ENCODE measurements around the gene CHP1. TPM values are rescaled to one million over a fixed set of nuclear protein-coding genes. Genes with fewer than 3 reads are reported as not detected.
"Not testable (repeated sequence)": the region's sequence is repeated elsewhere in the genome, so short reads cannot be mapped to it uniquely, and the experiment has no call there.

Gene CHP1
- polyA plus RNA-seq, 1 of the 3 experiments (the other 2 are of a cell fraction), result 30.5 TPM

DNA sequence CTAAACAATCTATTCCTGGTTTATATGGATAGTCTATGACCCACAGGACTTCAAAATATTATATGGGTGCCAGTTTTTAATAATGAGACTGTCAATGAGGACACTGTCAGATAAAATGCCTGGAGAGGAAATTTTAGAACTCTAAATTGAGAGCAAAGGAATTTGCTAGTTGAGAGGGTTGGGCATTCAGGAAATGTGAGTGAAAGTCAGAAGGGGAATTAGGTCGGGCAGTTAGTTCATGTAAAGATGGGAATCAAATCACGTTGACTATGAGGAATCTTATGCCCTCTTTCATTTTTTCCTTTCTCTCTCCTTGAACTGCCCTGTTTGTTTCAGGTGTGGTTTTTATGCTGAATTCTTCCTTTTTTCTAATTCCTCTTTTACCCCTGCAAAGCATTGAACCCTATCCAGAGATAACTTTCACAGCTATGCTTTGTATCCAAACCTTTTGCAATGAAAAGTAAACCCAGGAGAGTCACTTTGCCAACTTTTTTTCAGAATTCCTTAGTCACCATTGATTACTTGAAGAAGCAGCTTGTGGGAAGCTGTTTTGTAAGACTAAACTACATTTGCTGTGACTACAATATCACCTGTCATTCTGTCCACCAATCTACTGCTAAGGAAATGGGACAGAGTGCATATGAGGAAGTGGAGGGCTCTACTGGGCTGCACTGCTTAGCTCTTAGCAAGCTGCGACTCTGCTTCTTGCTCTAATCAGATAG is 27.8 kb downstream of the CHP1 start:
- H3K27me3 ChIP-seq (ENCODE audit: insufficient read depth), result no peaks in the 10 kb centered on the region
- H3K79me2 ChIP-seq (ENCODE audit: insufficient read depth), result no peaks in the 10 kb centered on the region
- no peaks in the 10 kb centered on the region for H3K9me3 ChIP-seq
- H3K9ac ChIP-seq, result no peak overlapping the region
- CTCF ChIA-PET, result interaction anchor here (1.2 kb wide), 1 partner anchor 10 kb away, joined by 3 read pairs; no protein-coding TSS in a partner anchor
- H3F3A ChIP-seq (replicated peaks; ENCODE audit: insufficient read depth), result no peaks in the 10 kb centered on the region
- peaks cover 26 to 36% of the 10 kb centered on the region in 2 experiments for H3K36me3 ChIP-seq (replicated peaks in 1 of 2; ENCODE audit: control insufficient read depth in 1 of 2, insufficient read depth in 2 of 2, low read length in 1 of 2)
- no peak overlapping the region for H2AFZ ChIP-seq (ENCODE audit: low read depth)
- no peak overlapping the region for H3K27ac ChIP-seq (ENCODE audit: low read depth in 2 of 2, low read length in 1 of 2)
- DNase-seq, result no peak
- WGBS (ENCODE audit: low lambda C conversion rate), result 80% methylated on average over 3 of the region's 3 CpGs
- TF ChIP-seq, protein P1, sequence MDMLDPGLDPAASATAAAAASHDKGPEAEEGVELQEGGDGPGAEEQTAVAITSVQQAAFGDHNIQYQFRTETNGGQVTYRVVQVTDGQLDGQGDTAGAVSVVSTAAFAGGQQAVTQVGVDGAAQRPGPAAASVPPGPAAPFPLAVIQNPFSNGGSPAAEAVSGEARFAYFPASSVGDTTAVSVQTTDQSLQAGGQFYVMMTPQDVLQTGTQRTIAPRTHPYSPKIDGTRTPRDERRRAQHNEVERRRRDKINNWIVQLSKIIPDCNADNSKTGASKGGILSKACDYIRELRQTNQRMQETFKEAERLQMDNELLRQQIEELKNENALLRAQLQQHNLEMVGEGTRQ (IDR thresholded peaks at IDR 0.05; ENCODE audit: borderline replicate concordance, low read depth, low read length), result no peak
- TF ChIP-seq NRF1 (IDR thresholded peaks at IDR 0.05; ENCODE audit: low read depth, low read length) (no peak), TEAD4 (IDR thresholded peaks at IDR 0.05; ENCODE audit: borderline replicate concordance, insufficient read depth) (no peak), TCF12 (IDR thresholded peaks at IDR 0.05) (no peak), SMC3 (IDR thresholded peaks at IDR 0.05; ENCODE audit: low read depth, low read length) (no peak)
- POLR2A ChIA-PET, result no interaction called here
- no peaks in the 10 kb centered on the region for H4K20me1 ChIP-seq (ENCODE audit: insufficient read depth)
- no peak overlapping the region for H3K4me3 ChIP-seq (ENCODE audit: low read depth in 2 of 2, low read length in 1 of 2)
- no peak overlapping the region for H3K4me2 ChIP-seq
- H3K4me1 ChIP-seq (ENCODE audit: control insufficient read depth in 1 of 2, insufficient read depth in 2 of 2, low read depth in 1 of 2, low read length in 1 of 2), result no peaks in the 10 kb centered on the region
- no peaks in the 10 kb centered on the region for H3K9me2 ChIP-seq

DNA sequence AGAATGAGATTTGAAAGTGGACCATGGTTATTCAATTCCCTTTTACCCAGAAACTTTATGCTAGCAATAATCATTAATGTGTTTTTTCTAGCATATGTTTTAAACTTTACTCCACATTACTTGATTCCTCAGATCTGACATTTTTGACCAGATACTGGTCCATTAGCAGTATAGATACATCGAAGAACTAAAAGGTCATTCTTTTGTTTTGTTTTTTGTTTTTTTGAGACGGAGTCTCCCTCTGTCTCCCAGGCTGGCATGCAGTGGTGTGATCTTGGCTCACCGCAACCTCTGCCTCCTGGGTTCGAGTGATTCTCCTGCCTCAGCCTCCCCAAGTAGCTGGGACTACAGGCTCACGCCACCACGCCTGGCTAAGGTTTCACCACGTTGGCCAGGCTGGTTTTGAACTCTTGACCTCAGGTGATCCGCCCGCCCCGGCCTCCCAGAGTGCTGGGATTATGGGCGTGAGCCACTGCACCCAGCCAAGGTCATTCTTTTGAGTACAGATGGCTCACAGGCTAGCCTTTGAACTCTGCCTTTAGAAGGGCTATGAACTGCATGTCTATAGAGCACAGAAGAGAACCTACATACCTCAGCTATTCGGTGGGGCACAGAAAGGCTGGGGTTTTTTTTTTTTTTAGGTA is 28.6 kb downstream of the CHP1 start:
- ChIA-PET POLR2A (interaction anchor here (0.6 kb wide), 1 partner anchor 31 kb away, joined by 4 read pairs; no protein-coding TSS in a partner anchor), CTCF (interaction anchor here (1.2 kb wide), 1 partner anchor 10 kb away, joined by 3 read pairs; no protein-coding TSS in a partner anchor)
- H3K27me3 ChIP-seq (ENCODE audit: insufficient read depth), result no peaks in the 10 kb centered on the region
- no peak overlapping the region for H2AFZ ChIP-seq (ENCODE audit: low read depth)
- H3K4me2 ChIP-seq, result no peak overlapping the region
- no peaks in the 10 kb centered on the region for H3K79me2 ChIP-seq (ENCODE audit: insufficient read depth)
- no peaks in the 10 kb centered on the region for H3K9me3 ChIP-seq
- H3K27ac ChIP-seq (ENCODE audit: low read depth in 2 of 2, low read length in 1 of 2), result no peak overlapping the region
- H3K36me3 ChIP-seq (replicated peaks in 1 of 2; ENCODE audit: control insufficient read depth in 1 of 2, insufficient read depth in 2 of 2, low read length in 1 of 2), result peaks cover 26 to 30% of the 10 kb centered on the region in 2 experiments
- H3F3A ChIP-seq (replicated peaks; ENCODE audit: insufficient read depth), result no peaks in the 10 kb centered on the region
- no peaks in the 10 kb centered on the region for H4K20me1 ChIP-seq (ENCODE audit: insufficient read depth)
- no peaks in the 10 kb centered on the region for H3K9me2 ChIP-seq
- no peaks in the 10 kb centered on the region for H3K4me1 ChIP-seq (ENCODE audit: control insufficient read depth in 1 of 2, insufficient read depth in 2 of 2, low read depth in 1 of 2, low read length in 1 of 2)
- DNase-seq, result no peak
- H3K4me3 ChIP-seq (ENCODE audit: low read depth in 2 of 2, low read length in 1 of 2), result no peak overlapping the region
- H3K9ac ChIP-seq, result no peak overlapping the region
- WGBS (ENCODE audit: low lambda C conversion rate), result 90% methylated on average over 6 of the region's 12 CpGs
- TF ChIP-seq, protein P2, sequence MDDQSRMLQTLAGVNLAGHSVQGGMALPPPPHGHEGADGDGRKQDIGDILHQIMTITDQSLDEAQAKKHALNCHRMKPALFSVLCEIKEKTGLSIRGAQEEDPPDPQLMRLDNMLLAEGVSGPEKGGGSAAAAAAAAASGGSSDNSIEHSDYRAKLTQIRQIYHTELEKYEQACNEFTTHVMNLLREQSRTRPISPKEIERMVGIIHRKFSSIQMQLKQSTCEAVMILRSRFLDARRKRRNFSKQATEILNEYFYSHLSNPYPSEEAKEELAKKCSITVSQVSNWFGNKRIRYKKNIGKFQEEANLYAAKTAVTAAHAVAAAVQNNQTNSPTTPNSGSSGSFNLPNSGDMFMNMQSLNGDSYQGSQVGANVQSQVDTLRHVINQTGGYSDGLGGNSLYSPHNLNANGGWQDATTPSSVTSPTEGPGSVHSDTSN (IDR thresholded peaks at IDR 0.05), result no peak
- no peak for TF ChIP-seq TEAD4 (IDR thresholded peaks at IDR 0.05; ENCODE audit: borderline replicate concordance, insufficient read depth)
- no peak for TF ChIP-seq FOSL2 (IDR thresholded peaks at IDR 0.05; ENCODE audit: borderline replicate concordance, low read depth)
- no peak for TF ChIP-seq TAF1 (IDR thresholded peaks at IDR 0.05; ENCODE audit: borderline replicate concordance, low read depth, low read length)
- TF ChIP-seq RFX5 (IDR thresholded peaks at IDR 0.05; ENCODE audit: low read length), result no peak
- TF ChIP-seq RXRA (IDR thresholded peaks at IDR 0.05; ENCODE audit: borderline replicate concordance, low read depth), result no peak
- no peak for TF ChIP-seq POLR2AphosphoS5 (IDR thresholded peaks at IDR 0.05; ENCODE audit: low read depth, low read length)
- TF ChIP-seq SMC3 (IDR thresholded peaks at IDR 0.05; ENCODE audit: low read depth, low read length), result no peak
- TF ChIP-seq, protein P1 (IDR thresholded peaks at IDR 0.05; ENCODE audit: borderline replicate concordance, low read depth, low read length), result no peak
- no peak for TF ChIP-seq FOXM1 (IDR thresholded peaks at IDR 0.05; ENCODE audit: low read depth)
- TF ChIP-seq EP300 (IDR thresholded peaks at IDR 0.05; ENCODE audit: borderline replicate concordance in 1 of 2, low read depth in 1 of 2, low read length in 1 of 2), result no peak
- no peak for TF ChIP-seq JUND (IDR thresholded peaks at IDR 0.05)
- no peak for TF ChIP-seq ELF1 (IDR thresholded peaks at IDR 0.05)
- no peak for TF ChIP-seq MXI1 (IDR thresholded peaks at IDR 0.05; ENCODE audit: low read depth, low read length)

DNA sequence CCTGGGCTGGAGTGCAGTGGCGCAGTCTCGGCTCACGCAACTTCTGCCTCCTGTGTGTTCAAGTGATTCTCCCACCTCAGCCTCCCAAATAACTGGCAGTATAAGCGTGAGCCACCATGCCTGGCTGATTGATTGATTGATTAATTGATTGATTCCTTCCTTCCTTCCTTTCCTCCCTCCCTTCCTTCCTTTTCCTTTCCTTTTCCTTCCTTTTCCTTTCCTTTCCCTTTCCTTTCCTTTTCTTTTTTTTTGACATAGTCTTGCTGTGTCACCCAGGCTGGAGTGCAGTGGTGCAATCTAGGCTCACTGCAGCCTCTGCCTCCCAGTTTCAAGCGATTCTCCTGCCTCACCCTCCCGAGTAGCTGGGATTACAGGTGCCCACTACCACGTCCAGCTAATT is 29.9 kb downstream of the CHP1 start:
- H3K9me3 ChIP-seq; H3K4me3 ChIP-seq (ENCODE audit: low read depth in 2 of 2, low read length in 1 of 2); POLR2A ChIA-PET; H3K4me2 ChIP-seq; H3K9me2 ChIP-seq; H3K79me2 ChIP-seq (ENCODE audit: insufficient read depth); H3K4me1 ChIP-seq (ENCODE audit: control insufficient read depth in 1 of 2, insufficient read depth in 2 of 2, low read depth in 1 of 2, low read length in 1 of 2); H3K9ac ChIP-seq; DNase-seq; H2AFZ ChIP-seq (ENCODE audit: low read depth); H4K20me1 ChIP-seq (ENCODE audit: insufficient read depth); H3K27ac ChIP-seq (ENCODE audit: low read depth in 2 of 2, low read length in 1 of 2); H3K27me3 ChIP-seq (ENCODE audit: insufficient read depth); H3F3A ChIP-seq (replicated peaks; ENCODE audit: insufficient read depth): not testable (repeated sequence)
- H3K36me3 ChIP-seq (replicated peaks in 1 of 2; ENCODE audit: control insufficient read depth in 1 of 2, insufficient read depth in 2 of 2, low read length in 1 of 2), result peaks cover 22 to 23% of the 10 kb centered on the region in 2 experiments
- CTCF ChIA-PET, result interaction anchor here (1.0 kb wide), 1 partner anchor 323 kb away, joined by 3 read pairs; no protein-coding TSS in a partner anchor
- 92% methylated on average over 7 of the region's 7 CpGs for WGBS (ENCODE audit: low lambda C conversion rate)

All from SK-N-SH (cell line).